HFF-Myc (cell line): ENCODE measurements around the gene LTBP2.

Experiments used
- DNase-seq: peaks from one replicate; pipeline ENCODE4 v3.0.0-alpha.2; 2011; ENCODE audit warnings: low read depth; ENCODE audit errors: extremely low read depth
- H3K4me3 ChIP-seq: replicated peaks from 2 replicates; pipeline ENCODE4 v1.5.1; 2011; ENCODE audit warnings: low read depth, mild to moderate bottlenecking, control low read depth, low read length
- CTCF ChIP-seq: IDR thresholded peaks from 2 replicates; pipeline ENCODE4 v1.5.1; 2012; ENCODE audit warnings: mild to moderate bottlenecking, low read depth, low read length, control low read depth; ENCODE audit errors: missing control alignments

LTBP2 gene

GRCh38 chr14:74630881-74631690, 19.0 kb upstream of the LTBP2 start:
- no peak overlapping the region for H3K4me3 ChIP-seq
- TF ChIP-seq CTCF: no peak
- DNase-seq: no peak

GRCh38 chr14:74628418-74628817, 16.4 kb upstream of the LTBP2 start:
- no peak for TF ChIP-seq CTCF
- no peak for DNase-seq
- no peak overlapping the region for H3K4me3 ChIP-seq

GRCh38 chr14:74627076-74627475, 15.0 kb upstream of the LTBP2 start:
- no peak overlapping the region for H3K4me3 ChIP-seq
- no peak for TF ChIP-seq CTCF
- DNase-seq: no peak

GRCh38 chr14:74622257-74622656, 10.2 kb upstream of the LTBP2 start:
- TF ChIP-seq CTCF: no peak
- no peak for DNase-seq
- H3K4me3 ChIP-seq: no peak overlapping the region

GRCh38 chr14:74621556-74621955, 9.5 kb upstream of the LTBP2 start:
- TF ChIP-seq CTCF: no peak
- DNase-seq: no peak
- no peak overlapping the region for H3K4me3 ChIP-seq

- no peak overlapping the region for H3K4me3 ChIP-seq
- DNase-seq: no peak
- no peak for TF ChIP-seq CTCF
Observed at GRCh38 chr14:74620923-74621322, 8.9 kb upstream of the LTBP2 start.
